ENCODE results near the gene EMC10.

DNA sequence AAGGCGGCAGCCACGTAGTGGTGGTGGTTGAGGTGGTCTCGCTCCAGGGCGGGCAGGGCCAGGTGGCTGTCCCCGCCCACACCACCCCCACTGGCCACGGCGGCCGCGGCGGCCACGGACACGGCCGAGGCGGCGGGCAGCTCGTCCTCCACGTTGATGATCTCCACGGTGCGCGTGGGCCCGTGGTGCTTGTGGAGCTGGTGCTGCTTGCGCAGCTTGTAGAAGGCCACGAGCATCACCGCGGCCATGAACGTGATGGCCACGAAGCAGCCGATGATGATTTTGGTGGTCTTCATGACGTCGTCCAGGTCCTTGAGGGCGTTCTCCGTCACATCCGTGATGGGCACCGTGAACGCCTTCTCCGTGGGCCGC, 41.4 kb downstream of the EMC10 start:
- TF ChIP-seq, protein P1, sequence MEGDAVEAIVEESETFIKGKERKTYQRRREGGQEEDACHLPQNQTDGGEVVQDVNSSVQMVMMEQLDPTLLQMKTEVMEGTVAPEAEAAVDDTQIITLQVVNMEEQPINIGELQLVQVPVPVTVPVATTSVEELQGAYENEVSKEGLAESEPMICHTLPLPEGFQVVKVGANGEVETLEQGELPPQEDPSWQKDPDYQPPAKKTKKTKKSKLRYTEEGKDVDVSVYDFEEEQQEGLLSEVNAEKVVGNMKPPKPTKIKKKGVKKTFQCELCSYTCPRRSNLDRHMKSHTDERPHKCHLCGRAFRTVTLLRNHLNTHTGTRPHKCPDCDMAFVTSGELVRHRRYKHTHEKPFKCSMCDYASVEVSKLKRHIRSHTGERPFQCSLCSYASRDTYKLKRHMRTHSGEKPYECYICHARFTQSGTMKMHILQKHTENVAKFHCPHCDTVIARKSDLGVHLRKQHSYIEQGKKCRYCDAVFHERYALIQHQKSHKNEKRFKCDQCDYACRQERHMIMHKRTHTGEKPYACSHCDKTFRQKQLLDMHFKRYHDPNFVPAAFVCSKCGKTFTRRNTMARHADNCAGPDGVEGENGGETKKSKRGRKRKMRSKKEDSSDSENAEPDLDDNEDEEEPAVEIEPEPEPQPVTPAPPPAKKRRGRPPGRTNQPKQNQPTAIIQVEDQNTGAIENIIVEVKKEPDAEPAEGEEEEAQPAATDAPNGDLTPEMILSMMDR (IDR thresholded peaks at IDR 0.05), result no peak
- TF ChIP-seq EP300 (IDR thresholded peaks at IDR 0.05) (no peak), POLR2AphosphoS5 (IDR thresholded peaks at IDR 0.05) (no peak)

All from stomach (tissue), 4 donors.